Stomach (tissue), 4 donors: ENCODE data around the gene IRAG1.

Source experiments
- EP300 ChIP-seq: sonication (generic); formaldehyde crosslinking; IDR thresholded peaks from one replicate; pipeline ENCODE4 v1.6.1; 2017; ENCODE audit warnings: antibody characterized with exemption
- POLR2A ChIP-seq, 4 donors: fragments of 450-650 bp; IDR thresholded peaks; one replicate each; pipeline ENCODE4 v1.6.1; 2016; ENCODE audit warnings: antibody characterized with exemption in 4 of 4, control low read depth in 2 of 4, mild to moderate bottlenecking in 1 of 4, moderate library complexity in 1 of 4
- TF ChIP-seq, protein P1 (sequence below), 7 experiments: fragments of 450-650 bp in 4 of 7; fragments of 200-600 bp in 3 of 7; sonication (generic) in 3 of 7; IDR thresholded peaks; one replicate each; pipeline ENCODE4 v1.5.1; 2016 to 2019; ENCODE audit warnings: antibody characterized with exemption in 7 of 7, control low read depth in 2 of 7, mild to moderate bottlenecking in 1 of 7

- TF ChIP-seq POLR2A (IDR thresholded peaks at IDR 0.05) (no peak), EP300 (no peak)
- TF ChIP-seq, protein P1, sequence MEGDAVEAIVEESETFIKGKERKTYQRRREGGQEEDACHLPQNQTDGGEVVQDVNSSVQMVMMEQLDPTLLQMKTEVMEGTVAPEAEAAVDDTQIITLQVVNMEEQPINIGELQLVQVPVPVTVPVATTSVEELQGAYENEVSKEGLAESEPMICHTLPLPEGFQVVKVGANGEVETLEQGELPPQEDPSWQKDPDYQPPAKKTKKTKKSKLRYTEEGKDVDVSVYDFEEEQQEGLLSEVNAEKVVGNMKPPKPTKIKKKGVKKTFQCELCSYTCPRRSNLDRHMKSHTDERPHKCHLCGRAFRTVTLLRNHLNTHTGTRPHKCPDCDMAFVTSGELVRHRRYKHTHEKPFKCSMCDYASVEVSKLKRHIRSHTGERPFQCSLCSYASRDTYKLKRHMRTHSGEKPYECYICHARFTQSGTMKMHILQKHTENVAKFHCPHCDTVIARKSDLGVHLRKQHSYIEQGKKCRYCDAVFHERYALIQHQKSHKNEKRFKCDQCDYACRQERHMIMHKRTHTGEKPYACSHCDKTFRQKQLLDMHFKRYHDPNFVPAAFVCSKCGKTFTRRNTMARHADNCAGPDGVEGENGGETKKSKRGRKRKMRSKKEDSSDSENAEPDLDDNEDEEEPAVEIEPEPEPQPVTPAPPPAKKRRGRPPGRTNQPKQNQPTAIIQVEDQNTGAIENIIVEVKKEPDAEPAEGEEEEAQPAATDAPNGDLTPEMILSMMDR (IDR thresholded peaks at IDR 0.05), result no peak
Measured at GRCh38 chr11:10701982-10702381, 8.4 kb upstream of the IRAG1 start.
